Measurements from ENCODE around the gene RAD51B. TPM values are rescaled to one million over a fixed set of nuclear protein-coding genes. Genes with fewer than 3 reads are reported as not detected.

Gene RAD51B
- total and polyA plus RNA-seq, 9 of the 15 experiments (the other 6 are each of a cell fraction or from before 2014, with no cell fraction given) = 8.5 to 17.3 (median 11.3) TPM

DNA sequence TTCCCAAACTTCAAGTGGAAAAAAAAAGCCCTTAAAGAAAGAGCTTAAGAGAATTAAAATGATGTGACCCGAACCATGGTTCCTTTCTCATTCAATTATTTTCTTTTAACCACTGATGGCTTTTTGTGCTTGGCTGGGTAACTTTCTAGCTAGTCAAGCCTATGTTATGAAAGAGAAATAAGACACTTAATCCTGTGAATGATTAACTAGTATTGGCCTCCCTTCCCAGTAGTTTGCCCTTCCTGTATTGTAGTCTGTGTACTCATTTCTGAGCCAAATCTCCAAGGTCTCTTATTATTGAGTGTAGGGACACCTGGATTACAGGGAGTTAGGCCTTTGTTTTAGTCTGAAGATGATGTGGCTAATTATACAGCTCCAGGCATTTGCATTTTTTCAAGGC, 353.0 kb downstream of the RAD51B start:
- no peaks in the 10 kb centered on the region for H3K27me3 ChIP-seq (ENCODE audit: control insufficient read depth in 2 of 2, insufficient read depth in 2 of 2, low read length in 2 of 2)
- WGBS (ENCODE audit: insufficient coverage, low coverage, missing lambda C conversion rate) = 31% methylated on average over 1 of the region's 1 CpG
- no peaks in the 10 kb centered on the region for H3K79me2 ChIP-seq (ENCODE audit: control insufficient read depth, insufficient read depth, low read length)
- no peak overlapping the region for H2AFZ ChIP-seq (ENCODE audit: low read depth, low read length)
- in situ Hi-C loops (cut with MboI) = no loop called here
- no peaks in the 10 kb centered on the region for H3K4me1 ChIP-seq (replicated peaks in 1 of 2; ENCODE audit: control insufficient read depth in 2 of 2, insufficient read depth in 2 of 2, low read length in 2 of 2)
- no peak overlapping the region for H3K9ac ChIP-seq (ENCODE audit: insufficient read depth in 1 of 2, low read depth in 2 of 2, low read length in 2 of 2)
- ATAC-seq (no peak), DNase-seq (ENCODE audit: extremely low read depth in 1 of 4, low spot score in 3 of 4) (no peak), FAIRE-seq (no peak)
- ChIA-PET POLR2A (interaction anchor here (0.6 to 1.3 kb wide), 2 partner anchors 10 to 12 kb away, joined by 3 to 6 read pairs; no protein-coding TSS in a partner anchor), CTCF (ENCODE audit: low intra/inter-chr PET ratio) (no interaction called here)
- no peaks in the 10 kb centered on the region for H3K9me3 ChIP-seq (replicated peaks; ENCODE audit: control insufficient read depth, insufficient read depth, low read depth, low read length)
- H3K27ac ChIP-seq (ENCODE audit: extremely low read depth, low read depth, low read length) = no peak overlapping the region
- no peak overlapping the region for H3K4me3 ChIP-seq
- intact Hi-C loops (cut with micrococcal nuclease) = no loop called here
- no peaks in the 10 kb centered on the region for H4K20me1 ChIP-seq (replicated peaks; ENCODE audit: control insufficient read depth, insufficient read depth, low read length)
- H3K4me2 ChIP-seq (ENCODE audit: insufficient read depth, low read length) = no peak overlapping the region
- H3K36me3 ChIP-seq (ENCODE audit: control insufficient read depth, insufficient read depth, low read length) = no peaks in the 10 kb centered on the region
- BruUV-seq (replicated peaks) = no TSS peak
- H3K9me1 ChIP-seq (ENCODE audit: control insufficient read depth, insufficient read depth, low read length) = no peaks in the 10 kb centered on the region
- no peak for TF ChIP-seq MCM7 (IDR thresholded peaks at IDR 0.05)
- TF ChIP-seq, protein P1, sequence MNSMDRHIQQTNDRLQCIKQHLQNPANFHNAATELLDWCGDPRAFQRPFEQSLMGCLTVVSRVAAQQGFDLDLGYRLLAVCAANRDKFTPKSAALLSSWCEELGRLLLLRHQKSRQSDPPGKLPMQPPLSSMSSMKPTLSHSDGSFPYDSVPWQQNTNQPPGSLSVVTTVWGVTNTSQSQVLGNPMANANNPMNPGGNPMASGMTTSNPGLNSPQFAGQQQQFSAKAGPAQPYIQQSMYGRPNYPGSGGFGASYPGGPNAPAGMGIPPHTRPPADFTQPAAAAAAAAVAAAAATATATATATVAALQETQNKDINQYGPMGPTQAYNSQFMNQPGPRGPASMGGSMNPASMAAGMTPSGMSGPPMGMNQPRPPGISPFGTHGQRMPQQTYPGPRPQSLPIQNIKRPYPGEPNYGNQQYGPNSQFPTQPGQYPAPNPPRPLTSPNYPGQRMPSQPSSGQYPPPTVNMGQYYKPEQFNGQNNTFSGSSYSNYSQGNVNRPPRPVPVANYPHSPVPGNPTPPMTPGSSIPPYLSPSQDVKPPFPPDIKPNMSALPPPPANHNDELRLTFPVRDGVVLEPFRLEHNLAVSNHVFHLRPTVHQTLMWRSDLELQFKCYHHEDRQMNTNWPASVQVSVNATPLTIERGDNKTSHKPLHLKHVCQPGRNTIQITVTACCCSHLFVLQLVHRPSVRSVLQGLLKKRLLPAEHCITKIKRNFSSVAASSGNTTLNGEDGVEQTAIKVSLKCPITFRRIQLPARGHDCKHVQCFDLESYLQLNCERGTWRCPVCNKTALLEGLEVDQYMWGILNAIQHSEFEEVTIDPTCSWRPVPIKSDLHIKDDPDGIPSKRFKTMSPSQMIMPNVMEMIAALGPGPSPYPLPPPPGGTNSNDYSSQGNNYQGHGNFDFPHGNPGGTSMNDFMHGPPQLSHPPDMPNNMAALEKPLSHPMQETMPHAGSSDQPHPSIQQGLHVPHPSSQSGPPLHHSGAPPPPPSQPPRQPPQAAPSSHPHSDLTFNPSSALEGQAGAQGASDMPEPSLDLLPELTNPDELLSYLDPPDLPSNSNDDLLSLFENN (IDR thresholded peaks at IDR 0.05; ENCODE audit: low read depth in 2 of 2, low read length in 2 of 2) = no peak
- TF ChIP-seq LCOR (CRISPR knock-in tag; IDR thresholded peaks at IDR 0.05) = no peak
- no peak for TF ChIP-seq NR4A1 (CRISPR knock-in tag; IDR thresholded peaks at IDR 0.05)
- no peak for TF ChIP-seq NR4A1 (tag; IDR thresholded peaks at IDR 0.05)
- TF ChIP-seq, protein P2, sequence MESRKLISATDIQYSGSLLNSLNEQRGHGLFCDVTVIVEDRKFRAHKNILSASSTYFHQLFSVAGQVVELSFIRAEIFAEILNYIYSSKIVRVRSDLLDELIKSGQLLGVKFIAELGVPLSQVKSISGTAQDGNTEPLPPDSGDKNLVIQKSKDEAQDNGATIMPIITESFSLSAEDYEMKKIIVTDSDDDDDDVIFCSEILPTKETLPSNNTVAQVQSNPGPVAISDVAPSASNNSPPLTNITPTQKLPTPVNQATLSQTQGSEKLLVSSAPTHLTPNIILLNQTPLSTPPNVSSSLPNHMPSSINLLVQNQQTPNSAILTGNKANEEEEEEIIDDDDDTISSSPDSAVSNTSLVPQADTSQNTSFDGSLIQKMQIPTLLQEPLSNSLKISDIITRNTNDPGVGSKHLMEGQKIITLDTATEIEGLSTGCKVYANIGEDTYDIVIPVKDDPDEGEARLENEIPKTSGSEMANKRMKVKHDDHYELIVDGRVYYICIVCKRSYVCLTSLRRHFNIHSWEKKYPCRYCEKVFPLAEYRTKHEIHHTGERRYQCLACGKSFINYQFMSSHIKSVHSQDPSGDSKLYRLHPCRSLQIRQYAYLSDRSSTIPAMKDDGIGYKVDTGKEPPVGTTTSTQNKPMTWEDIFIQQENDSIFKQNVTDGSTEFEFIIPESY (CRISPR knock-in tag; IDR thresholded peaks at IDR 0.05) = no peak
- no peak for TF ChIP-seq ZC3H11A (IDR thresholded peaks at IDR 0.05; ENCODE audit: low read depth, low read length)
- TF ChIP-seq, protein P3, sequence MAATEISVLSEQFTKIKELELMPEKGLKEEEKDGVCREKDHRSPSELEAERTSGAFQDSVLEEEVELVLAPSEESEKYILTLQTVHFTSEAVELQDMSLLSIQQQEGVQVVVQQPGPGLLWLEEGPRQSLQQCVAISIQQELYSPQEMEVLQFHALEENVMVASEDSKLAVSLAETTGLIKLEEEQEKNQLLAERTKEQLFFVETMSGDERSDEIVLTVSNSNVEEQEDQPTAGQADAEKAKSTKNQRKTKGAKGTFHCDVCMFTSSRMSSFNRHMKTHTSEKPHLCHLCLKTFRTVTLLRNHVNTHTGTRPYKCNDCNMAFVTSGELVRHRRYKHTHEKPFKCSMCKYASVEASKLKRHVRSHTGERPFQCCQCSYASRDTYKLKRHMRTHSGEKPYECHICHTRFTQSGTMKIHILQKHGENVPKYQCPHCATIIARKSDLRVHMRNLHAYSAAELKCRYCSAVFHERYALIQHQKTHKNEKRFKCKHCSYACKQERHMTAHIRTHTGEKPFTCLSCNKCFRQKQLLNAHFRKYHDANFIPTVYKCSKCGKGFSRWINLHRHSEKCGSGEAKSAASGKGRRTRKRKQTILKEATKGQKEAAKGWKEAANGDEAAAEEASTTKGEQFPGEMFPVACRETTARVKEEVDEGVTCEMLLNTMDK (IDR thresholded peaks at IDR 0.05; ENCODE audit: borderline replicate concordance, insufficient read depth, low read depth, low read length, poor library complexity, severe bottlenecking) = no peak
- no peak for TF ChIP-seq DDX20 (tag; IDR thresholded peaks at IDR 0.05; ENCODE audit: low read depth)
- TF ChIP-seq FUS (optimal IDR thresholded peaks at IDR 0.05; ENCODE audit: low read depth, low read length) = no peak
- TF ChIP-seq SNRNP70 (optimal IDR thresholded peaks at IDR 0.05; ENCODE audit: low read depth, low read length) = no peak
- no peak for TF ChIP-seq CREB1 (IDR thresholded peaks at IDR 0.05)
- TF ChIP-seq CREB1 (CRISPR knock-in tag; IDR thresholded peaks at IDR 0.05) = no peak
- no peak for TF ChIP-seq PURB (CRISPR knock-in tag; IDR thresholded peaks at IDR 0.05; ENCODE audit: low read depth)
- no peak for TF ChIP-seq WHSC1 (IDR thresholded peaks at IDR 0.05; ENCODE audit: low read length)
- no peak for TF ChIP-seq CREM (IDR thresholded peaks at IDR 0.05; ENCODE audit: low read depth)
- TF ChIP-seq, protein P4, sequence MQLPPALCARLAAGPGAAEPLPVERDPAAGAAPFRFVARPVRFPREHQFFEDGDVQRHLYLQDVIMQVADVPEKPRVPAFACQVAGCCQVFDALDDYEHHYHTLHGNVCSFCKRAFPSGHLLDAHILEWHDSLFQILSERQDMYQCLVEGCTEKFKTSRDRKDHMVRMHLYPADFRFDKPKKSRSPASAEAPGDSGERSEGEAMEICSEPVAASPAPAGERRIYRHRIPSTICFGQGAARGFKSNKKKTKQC (CRISPR knock-in tag; IDR thresholded peaks at IDR 0.05) = no peak

All from K562 (cell line).